ENCODE results near the gene PRSS33.

The PRSS33 gene

DNA sequence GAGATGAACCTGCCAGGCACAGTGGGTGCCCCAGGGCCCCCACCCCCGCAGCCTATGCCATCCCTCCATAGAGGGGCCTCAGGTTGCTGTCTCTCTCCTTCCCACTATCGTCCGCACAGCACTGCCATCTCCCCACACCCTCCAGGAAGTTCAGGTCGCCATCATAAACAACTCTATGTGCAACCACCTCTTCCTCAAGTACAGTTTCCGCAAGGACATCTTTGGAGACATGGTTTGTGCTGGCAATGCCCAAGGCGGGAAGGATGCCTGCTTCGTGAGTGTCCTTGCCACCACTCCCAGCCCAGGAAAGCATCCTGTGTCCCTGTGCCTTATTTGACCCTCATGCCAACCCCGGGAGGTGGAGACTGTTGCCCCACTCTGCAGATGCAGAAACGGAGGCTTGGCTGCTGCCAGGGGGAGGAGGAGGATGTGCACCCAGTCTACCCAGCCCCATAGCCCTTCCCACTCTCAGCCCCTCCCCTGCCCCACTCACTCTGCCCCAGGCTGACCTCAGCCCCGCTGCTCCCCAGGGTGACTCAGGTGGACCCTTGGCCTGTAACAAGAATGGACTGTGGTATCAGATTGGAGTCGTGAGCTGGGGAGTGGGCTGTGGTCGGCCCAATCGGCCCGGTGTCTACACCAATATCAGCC lies 33.6 kb upstream of the PRSS33 start:
- DNase-seq, result no peak

DNA sequence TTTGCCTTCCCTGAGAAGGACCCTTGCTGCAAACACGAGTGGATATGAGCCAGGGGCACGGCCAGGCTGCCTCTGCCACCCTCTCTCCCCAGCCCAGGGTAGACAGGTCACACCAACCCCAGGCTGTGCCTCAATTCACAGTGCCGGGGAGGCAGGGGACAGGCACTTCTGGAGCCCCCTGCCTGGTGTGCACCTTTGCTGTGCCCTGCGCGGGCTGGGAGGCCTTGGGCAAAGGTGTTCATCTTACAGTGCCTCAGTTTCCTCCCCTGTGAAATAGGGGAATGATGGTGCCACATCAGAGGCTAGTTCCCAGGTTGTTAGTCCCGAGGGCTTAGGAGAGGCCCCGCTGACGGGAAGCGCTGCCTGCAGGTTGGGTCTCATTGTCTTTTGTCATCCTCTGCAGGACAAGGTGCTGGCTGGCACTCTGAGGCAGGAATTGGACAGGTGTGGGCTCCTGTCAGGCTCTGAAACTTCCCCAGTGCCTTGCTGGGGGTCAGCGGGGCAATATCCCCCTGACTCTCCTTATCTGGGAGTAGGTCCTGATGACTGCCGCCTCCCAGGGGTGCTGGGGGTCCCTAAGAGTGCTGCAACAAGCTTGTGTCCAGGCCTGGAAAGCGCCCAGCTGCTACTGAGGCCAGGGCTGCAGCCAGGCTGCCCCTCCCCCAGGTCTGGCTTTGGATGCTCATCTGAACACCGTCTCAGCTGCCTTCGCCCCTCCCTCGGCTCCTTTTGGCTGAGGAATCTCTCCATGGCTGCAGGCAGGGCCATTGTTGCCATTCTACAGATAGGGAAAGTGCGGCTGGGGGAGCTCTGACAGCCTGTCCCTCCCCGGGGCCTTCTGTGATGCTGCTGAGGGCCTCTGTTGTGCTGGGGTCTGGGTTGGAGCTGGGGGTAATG lies 32.8 kb upstream of the PRSS33 start:
- no peak for DNase-seq

DNA sequence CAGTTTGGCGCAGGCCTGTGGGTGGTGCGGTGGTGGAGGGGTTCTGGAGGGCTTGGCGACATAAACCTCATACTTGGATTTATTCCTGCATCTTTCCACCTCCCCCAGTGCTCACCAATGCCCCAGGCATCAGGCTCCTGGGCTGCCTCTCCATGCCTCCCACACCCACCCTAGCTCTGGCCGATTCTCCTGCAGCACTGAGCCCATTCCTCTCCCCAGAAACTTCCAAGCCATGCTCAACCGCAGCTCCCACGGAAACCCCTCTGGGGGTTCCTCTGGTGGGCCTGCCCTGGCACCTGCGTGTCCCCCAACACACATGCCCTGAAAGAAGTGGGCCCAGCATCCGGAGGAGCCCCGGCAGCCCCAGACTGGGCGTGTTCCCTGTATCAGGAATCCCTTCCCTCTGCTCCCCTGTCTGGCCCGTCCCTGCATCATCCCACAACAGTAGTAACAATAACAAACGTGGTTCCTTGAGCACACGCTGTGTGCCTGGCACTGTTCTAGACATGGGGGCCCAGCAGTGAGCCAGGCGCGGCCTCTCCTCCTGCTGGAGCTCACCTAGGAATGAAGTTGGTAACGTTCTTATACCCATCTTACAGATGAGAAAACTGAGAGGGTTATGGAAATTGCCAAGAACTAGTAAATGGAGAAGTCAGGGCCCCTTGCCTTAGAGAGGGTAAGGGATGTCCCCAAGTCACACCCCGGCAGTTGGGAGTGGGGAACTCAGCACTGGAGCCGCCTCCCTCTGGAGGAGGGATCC lies 32.0 kb upstream of the PRSS33 start:
- no peak for DNase-seq

DNA sequence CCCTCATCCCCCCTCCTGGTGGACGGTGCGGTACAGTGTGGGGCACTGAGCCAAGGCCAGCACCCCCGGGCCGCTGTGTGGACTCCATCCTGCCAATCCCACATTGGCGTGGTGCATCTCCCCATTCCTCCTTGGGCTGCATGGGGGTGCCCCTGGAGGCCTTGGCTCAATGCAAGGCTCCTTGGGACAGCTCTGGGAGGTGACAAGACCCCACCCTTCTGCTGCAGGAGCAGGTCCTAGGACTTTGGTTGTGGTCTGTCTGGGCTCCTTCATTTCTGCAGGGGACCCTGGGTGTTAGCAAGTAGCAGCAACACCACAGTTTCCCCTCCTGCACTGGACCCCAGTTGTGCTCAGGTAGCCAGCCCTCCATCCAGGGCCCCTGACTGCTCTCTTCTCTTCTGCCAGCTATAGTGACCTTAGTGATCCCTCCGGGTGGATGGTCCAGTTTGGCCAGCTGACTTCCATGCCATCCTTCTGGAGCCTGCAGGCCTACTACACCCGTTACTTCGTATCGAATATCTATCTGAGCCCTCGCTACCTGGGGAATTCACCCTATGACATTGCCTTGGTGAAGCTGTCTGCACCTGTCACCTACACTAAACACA lies 31.0 kb upstream of the PRSS33 start:
- no peak for DNase-seq

DNA sequence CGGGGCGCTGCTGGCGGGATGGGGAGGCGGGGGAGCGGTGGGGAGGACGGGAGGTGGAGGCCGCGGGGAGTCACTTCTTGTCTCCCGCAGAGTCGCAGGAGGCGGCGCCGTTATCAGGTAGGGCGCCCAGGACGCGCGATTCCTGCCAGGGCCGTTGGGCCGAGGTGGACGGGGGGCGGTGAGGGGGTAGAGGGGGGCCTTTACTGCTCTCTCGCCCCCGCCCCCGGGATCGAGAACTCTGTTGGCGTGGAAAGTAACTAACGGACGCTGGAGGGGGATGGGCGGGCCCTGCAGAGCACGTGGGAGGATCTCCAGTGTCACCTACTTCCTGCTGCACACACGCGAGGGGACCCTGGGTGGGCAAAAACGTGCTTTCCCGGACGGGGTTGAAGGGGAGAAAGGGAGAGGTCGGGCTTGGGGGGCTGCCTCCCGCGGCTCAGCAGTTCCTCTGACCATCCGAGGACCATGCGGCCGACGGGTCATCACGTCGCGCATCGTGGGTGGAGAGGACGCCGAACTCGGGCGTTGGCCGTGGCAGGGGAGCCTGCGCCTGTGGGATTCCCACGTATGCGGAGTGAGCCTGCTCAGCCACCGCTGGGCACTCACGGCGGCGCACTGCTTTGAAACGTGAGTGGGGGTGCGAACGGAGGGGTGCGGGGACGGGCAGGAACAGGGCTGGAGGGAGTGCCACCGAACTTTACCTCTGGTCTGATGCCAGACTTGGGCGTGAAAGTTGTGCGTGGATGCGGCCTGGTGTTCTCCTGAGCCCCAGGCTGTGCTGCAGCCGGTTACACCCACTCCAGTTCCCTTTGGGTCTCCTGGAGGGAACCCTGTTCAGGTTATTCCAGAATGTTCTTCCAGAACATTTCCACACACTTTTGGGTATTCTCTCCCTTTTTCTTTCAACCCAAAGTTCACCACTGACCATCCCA lies 30.2 kb upstream of the PRSS33 start:
- no peak for DNase-seq

DNA sequence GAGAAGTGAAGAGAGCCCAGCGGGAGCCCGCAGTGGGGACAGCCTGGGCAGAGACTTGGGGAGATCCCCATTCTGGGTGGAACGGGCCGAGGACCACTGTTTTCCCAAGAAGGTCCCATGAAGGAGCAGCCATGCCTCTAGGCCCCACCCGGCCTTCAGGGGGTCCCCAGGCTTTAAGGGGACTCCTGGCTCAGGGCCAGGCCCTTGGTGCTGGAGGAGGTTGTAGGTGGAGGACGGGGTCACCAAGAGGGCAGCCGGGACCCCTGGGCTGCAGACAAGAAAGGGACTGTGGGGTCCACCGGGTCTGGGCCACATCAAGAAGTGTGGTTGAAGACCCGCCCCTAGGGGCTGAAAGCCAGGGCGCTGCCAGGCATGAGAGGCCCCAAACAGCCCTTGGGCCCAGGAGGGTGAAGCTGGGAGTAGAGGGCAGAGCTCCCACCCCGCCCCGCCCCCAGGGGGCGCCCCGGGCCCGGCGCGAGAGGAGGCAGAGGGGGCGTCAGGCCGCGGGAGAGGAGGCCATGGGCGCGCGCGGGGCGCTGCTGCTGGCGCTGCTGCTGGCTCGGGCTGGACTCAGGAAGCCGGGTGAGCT lies 29.5 kb upstream of the PRSS33 start, which contains the start of gene PRSS21:
Gene PRSS21, plus strand, starts transcription at position 487 of the 589 bp plus-strand sequence. Its CDS starts 32 bp downstream, at position 519.
- no peak for DNase-seq

DNA sequence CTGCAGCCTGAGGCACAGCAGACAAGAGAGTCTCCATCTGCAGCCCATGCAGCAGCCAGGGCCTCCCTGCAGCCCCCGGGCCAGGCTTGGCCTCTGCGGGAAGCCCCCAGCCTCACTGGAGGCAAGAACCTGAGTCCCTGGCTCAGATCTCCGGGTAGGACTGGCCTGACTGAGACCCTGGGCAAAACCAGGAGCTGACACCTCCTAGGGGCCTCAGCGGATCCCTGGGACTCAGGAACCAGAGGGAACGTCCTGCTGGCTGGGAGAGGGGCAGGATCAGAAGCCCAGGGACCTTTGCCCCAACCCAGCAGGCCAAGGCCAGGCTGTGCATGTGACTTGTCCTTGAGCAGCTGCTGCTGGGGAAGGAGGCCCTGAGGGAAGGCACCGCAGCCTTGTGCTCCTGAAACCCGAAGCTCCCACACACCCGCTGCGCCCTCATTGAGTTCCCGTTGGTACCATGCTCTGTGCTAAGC lies 28.0 kb upstream of the PRSS33 start:
- DNase-seq, result no peak

DNA sequence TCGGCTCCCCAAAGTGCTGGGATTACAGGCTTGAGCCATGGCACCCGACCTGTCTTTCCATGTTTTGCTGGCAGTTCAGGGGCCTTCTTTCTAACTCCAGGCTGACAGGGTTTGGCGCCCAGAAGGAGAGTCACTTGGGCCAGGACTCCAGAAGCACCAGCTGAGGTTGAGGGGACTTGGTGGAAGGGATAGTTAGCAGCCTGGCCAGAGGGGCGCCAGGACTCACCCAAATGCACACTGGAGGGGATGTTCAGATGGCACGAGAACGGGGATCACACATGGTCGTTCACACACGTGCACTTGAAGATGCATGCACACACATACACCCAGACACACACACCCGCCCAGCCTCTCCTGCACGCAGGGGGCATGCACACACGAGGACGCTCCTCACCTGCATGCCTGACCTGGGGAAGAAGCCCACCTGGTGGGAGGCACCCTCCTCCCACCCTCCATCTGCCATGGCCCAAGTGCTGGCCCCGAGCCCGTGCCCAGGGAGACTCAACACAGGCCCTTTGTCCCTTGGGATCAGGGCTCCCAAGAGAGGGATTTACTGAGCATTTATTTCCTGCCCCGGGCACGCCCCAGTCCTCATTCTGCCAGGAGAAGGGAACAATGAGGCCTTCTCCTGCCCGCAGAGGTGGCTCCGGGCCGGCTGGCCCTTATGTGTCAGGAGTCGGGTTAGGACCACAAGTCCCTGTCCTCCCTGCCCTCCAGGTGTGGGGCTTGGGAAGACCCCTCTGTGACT lies 27.4 kb upstream of the PRSS33 start:
- no peak for DNase-seq

DNA sequence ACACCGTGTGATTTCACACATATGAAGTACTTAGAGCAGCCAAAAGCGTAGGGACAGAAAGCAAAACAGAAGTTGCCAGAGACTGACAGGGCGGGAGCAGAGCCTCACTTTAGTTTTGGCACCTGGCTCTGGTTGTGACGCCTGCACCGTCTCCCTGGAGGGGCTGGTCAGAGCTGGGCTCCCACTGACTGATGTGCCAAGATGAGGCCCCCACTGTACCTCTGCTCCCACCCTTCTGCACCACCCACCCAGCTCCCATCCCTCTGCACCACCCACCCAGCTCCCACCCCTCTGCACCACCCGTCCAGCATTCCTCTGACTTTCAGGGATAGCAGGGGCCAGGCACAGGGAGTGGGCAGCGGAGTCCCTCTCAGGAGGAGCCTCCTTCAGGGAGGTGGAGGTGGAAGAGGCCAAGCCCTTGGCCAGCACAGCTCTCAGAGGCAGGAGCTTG lies 26.4 kb upstream of the PRSS33 start:
- no peak for DNase-seq

DNA sequence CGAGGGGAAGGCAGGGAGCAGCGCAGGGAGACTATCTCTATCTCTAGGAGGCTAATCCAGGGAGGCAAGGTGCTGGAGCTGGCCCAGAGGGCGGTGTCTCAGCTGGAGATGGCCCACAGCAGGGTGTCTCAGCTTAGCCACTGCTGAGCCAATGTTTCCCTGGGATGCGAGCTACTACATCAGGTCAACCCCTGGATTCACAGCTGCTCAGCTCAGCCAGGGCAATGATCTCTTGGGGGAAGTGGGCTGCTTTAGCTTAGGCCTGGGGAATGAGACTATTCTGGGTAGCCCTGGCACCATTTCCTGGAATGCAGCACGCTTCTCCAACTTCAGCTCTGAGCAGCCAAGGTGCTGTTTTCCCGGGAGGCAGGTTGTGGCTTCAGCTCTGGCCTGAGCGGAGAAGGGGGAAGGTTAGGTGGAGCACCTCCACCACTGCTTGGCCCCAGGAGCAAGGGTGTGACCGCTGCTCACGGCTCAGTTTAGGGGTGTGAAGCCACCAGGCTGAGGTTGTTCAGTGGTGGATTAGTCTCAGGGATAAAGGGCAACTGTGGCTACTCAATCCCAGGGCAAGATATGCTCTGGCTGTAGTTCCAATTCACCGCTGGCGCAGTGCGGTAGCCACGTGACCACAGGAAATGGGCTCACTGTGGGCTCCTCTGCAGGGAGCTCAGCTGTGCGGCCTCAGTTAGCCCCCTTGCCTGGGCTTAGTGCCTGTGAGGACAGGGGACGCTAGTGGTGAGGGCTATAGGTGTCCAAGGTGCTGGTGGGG lies 24.5 kb upstream of the PRSS33 start:
- no peak for DNase-seq

DNA sequence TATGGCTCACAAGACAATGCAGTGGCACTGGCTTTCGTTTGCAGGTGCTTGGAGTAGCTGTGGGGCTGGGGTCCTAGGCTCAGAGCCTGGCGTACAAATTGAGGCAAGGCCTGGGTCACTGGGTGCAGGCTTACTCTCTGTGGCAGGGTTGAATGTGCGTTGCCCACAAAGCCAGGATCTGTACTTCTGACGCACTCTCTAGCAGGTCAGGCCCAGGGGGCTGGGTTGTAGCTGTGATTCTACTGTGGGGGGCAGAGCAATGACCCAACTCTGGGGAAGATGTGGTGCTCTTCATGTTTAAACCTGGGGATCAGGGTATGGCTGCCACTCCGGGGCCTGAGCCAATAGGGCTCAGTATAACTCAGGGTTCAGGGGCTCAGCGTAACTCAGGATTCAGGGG lies 23.3 kb upstream of the PRSS33 start:
- no peak for DNase-seq

DNA sequence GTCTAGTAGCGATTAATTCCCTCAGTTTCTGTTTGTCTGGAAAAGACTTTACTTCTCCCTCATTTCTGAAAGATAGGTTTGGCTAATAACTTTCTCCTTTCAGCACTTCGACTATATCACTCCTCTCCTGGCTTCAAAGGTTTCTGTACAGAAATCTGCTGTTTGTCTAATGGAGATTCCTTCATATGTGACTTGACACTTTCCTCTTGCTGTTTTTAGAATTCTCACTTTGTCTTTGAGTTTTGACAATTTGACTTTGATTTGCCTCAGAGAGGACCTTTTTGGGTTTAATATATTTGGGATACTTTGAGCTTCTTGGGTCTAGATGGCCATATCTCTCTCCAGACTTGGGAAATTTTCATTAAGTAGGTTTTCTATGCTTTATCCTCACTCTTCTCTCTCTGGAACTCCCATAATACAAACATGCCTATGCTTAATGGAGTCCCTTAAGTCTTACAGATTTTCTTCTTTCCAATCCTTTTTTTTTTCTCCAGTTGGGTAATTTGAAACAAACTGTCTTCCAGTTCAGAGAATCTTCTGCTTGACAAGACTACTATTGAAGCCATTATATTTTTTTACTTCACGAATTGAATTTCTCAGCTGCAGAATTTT lies 21.9 kb upstream of the PRSS33 start:
- DNase-seq, result no peak

DNA sequence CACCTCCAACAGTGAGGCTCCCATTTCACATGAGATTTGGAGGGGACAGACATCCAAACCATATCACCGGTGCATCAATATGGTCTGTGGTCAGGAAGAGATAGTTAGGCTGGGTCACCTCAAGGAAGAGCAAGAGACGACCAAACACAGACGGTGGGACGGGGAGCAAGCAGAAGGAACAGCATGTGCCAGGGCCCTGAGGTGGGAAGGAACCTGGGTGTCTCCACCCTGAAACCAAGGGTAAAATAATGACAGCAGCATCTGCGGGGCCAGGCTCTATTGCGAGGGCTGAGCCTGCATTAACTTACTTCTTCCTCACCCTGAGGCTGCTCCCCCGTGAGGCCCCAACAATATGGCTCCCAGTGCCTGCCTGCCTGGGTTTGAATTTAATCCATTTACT lies 20.8 kb upstream of the PRSS33 start:
- no peak for DNase-seq

DNA sequence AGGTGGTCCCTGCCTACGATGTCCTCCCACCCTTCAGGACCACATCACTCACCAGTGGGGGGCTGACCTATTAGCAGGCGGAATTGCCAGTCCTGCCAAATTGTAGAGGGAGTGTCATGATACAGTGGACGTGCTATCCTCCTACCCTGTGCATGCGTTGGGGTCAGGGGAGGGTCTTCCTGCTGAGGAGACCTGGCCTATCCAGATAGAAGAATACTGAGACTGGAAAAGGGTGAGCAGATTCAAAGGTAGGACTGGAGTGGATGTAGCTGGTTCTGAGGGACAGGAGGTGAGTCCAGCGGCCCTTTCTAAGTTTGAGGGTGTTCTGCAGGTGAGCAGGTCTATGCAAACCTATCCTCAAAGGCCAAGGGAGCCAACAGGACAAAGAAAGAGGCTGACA lies 18.9 kb upstream of the PRSS33 start:
- DNase-seq, result no peak

DNA sequence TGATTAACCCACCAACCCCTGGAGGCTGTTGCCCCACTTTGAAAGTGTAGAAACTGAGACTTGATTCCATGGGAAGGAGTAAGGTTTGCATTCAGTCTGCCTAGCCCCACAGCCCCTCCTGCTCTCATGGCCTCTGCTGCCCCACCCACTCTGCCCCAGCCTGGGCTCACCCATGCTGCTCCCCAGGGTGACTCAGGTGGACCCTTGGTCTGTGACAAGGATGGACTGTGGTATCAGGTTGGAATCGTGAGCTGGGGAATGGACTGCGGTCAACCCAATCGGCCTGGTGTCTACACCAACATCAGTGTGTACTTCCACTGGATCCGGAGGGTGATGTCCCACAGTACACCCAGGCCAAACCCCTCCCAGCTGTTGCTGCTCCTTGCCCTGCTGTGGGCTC lies 17.4 kb upstream of the PRSS33 start:
- DNase-seq, result no peak

DNA sequence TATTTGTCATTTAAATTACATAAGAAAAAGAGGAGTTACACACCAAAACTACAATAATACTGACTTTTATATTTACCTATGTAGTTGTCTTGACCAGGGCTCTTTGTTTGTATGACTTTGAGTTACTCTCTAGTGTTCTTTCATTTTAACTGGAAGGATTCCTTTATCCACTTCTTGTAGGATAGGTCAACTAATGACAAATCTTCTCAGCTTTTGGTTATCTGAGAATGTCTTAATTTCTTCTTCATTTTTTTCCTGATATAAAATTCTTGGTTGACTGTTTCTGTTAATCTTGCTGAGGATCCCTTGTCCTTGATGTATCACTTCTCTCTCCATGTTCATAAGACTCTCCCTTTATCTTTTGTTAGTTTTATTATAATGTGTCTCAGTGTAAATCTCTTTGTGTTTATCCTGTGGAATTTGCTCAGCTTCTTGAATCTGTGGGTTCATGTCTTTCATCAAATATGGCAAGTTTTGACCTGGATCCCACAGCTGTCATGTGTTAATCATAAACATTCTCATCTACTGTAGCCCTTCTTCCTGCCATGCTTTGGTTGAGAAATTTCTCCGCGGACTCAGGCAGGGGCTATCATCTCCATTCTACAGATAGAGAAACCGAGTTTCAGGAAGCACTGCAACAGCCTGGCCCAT lies 16.3 kb upstream of the PRSS33 start:
- DNase-seq, result no peak

DNA sequence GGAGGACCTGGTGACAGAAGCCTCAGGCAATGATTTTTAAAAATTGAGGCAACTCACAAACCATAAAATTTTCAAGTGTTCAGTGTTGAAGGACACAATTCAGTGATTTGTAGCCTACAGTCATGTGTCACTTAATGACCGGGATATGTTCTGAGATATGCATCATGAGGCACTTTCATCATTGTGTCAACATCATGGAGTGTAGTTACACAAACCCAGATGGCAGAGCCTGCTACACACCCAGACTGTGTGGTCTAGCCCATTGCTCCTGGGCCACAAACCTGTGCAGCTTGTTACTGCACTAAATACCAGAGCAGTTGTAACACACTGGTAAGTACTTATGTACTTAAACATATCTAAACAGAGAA lies 12.5 kb upstream of the PRSS33 start:
- DNase-seq, result peak; percentile 7

DNA sequence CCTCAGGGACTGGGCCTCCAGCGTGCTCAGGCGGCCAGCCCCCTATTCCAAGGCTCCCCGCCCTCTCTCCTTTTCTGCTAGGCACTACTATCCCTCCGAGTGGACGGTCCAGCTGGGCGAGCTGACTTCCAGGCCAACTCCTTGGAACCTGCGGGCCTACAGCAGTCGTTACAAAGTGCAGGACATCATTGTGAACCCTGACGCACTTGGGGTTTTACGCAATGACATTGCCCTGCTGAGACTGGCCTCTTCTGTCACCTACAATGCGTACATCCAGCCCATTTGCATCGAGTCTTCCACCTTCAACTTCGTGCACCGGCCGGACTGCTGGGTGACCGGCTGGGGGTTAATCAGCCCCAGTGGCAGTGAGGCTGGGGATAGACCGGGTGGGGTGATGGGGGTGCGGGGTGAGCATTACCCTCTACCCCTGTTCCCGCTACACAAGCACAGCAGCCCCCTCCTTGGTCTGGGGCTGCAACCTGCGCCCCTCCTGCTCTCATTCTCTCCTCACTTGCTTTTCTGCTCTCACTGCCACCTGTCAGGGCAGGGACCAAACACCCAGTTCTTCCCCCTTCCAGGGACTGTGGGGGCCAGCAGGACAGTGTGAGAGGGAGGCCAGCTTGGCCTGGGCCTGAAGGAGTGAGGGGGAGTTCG lies 12.0 kb upstream of the PRSS33 start:
- no peak for DNase-seq
